ENCODE data around the gene CASP7. TPM values are rescaled to one million over a fixed set of nuclear protein-coding genes. Genes with fewer than 3 reads are reported as not detected.

The CASP7 gene
- polyA plus RNA-seq, 1 donor from 2014 or later = 0.77 TPM

- no peaks in the 10 kb centered on the region for H3K79me2 ChIP-seq (replicated peaks; ENCODE audit: insufficient read depth, low read length)
- no peak for TF ChIP-seq EZH2 (IDR thresholded peaks at IDR 0.05; ENCODE audit: borderline replicate concordance, insufficient read depth, low read length, poor library complexity, severe bottlenecking)
- no peak for TF ChIP-seq SMC3 (conservative IDR thresholded peaks at IDR 0.05; ENCODE audit: poor library complexity)
- no peak for TF ChIP-seq POLR2AphosphoS5 (IDR thresholded peaks at IDR 0.05)
- TF ChIP-seq MXI1 (conservative IDR thresholded peaks at IDR 0.05; ENCODE audit: poor library complexity, severe bottlenecking) = no peak
- TF ChIP-seq RAD21 (conservative IDR thresholded peaks at IDR 0.05) = no peak
- TF ChIP-seq EP300 (conservative IDR thresholded peaks at IDR 0.05; ENCODE audit: poor library complexity, severe bottlenecking) = no peak
- no peak for TF ChIP-seq REST (IDR thresholded peaks at IDR 0.05; ENCODE audit: borderline replicate concordance)
- no peak for TF ChIP-seq CTCF (IDR thresholded peaks at IDR 0.05; ENCODE audit: poor library complexity, severe bottlenecking)
- no peak for TF ChIP-seq TAF1 (IDR thresholded peaks at IDR 0.05; ENCODE audit: low read depth)
- H3K9me2 ChIP-seq (ENCODE audit: insufficient read depth, low read length) = no peaks in the 10 kb centered on the region
- no peak overlapping the region for H3K4me3 ChIP-seq (ENCODE audit: low read length)
- H4K20me1 ChIP-seq (ENCODE audit: insufficient read depth) = no peaks in the 10 kb centered on the region
- no peak overlapping the region for H2AFZ ChIP-seq (ENCODE audit: low read depth, low read length)
- no peak overlapping the region for H3K9ac ChIP-seq (ENCODE audit: low read length)
- H3K36me3 ChIP-seq (ENCODE audit: insufficient read depth, low read length) = no peaks in the 10 kb centered on the region
- no peak overlapping the region for H3K27ac ChIP-seq (ENCODE audit: low read length)
- H3K4me2 ChIP-seq (ENCODE audit: low read length) = no peak overlapping the region
- H3F3A ChIP-seq (ENCODE audit: insufficient read depth, low read length, poor library complexity, severe bottlenecking) = no peaks in the 10 kb centered on the region
- no peaks in the 10 kb centered on the region for H3K27me3 ChIP-seq (ENCODE audit: insufficient read depth, low read depth, low read length)
- no peaks in the 10 kb centered on the region for H3K9me3 ChIP-seq (ENCODE audit: low read length)
Observed at GRCh38 chr10:113733635-113734034, 53.9 kb downstream of the CASP7 start.

GRCh38 chr10:113735913-113736312, 56.2 kb downstream of the CASP7 start:
- H2AFZ ChIP-seq (ENCODE audit: low read depth, low read length) = no peak overlapping the region
- no peaks in the 10 kb centered on the region for H3K9me2 ChIP-seq (ENCODE audit: insufficient read depth, low read length)
- no peak for TF ChIP-seq RAD21 (conservative IDR thresholded peaks at IDR 0.05)
- TF ChIP-seq REST (IDR thresholded peaks at IDR 0.05; ENCODE audit: borderline replicate concordance) = no peak
- TF ChIP-seq TAF1 (IDR thresholded peaks at IDR 0.05; ENCODE audit: low read depth) = no peak
- no peak for TF ChIP-seq MXI1 (conservative IDR thresholded peaks at IDR 0.05; ENCODE audit: poor library complexity, severe bottlenecking)
- no peak for TF ChIP-seq EP300 (conservative IDR thresholded peaks at IDR 0.05; ENCODE audit: poor library complexity, severe bottlenecking)
- TF ChIP-seq SMC3 (conservative IDR thresholded peaks at IDR 0.05; ENCODE audit: poor library complexity) = no peak
- H4K20me1 ChIP-seq (ENCODE audit: insufficient read depth) = no peaks in the 10 kb centered on the region
- H3K27ac ChIP-seq (ENCODE audit: low read length) = no peak overlapping the region
- no peaks in the 10 kb centered on the region for H3K9me3 ChIP-seq (ENCODE audit: low read length)
- H3K4me2 ChIP-seq (ENCODE audit: low read length) = no peak overlapping the region
- H3K36me3 ChIP-seq (ENCODE audit: insufficient read depth, low read length) = no peaks in the 10 kb centered on the region
- H3K4me3 ChIP-seq (ENCODE audit: low read length) = no peak overlapping the region
- no peaks in the 10 kb centered on the region for H3K27me3 ChIP-seq (ENCODE audit: insufficient read depth, low read depth, low read length)
- H3K79me2 ChIP-seq (replicated peaks; ENCODE audit: insufficient read depth, low read length) = no peaks in the 10 kb centered on the region
- no peaks in the 10 kb centered on the region for H3F3A ChIP-seq (ENCODE audit: insufficient read depth, low read length, poor library complexity, severe bottlenecking)
- H3K9ac ChIP-seq (ENCODE audit: low read length) = no peak overlapping the region
